Heart right ventricle (tissue), 16 donors: ENCODE data around the gene SYNJ1. TPM values are rescaled to one million over a fixed set of nuclear protein-coding genes. Genes with fewer than 3 reads are reported as not detected.
A peak's percentile ranks its signal among the peaks of the same experiment; 100 is the strongest.

Experiments
- ATAC-seq, 8 donors: fragments of 200-7000 bp; cut with Tn5 transposase; one replicate each; pipeline ENCODE4 v1.9.1; 2020; ENCODE audit warnings: mild to moderate bottlenecking in 8 of 8, moderate library complexity in 8 of 8, moderate number of reproducible peaks in 1 of 8
- DNase-seq, 2 donors: peaks; one replicate each; pipeline ENCODE4 v3.0.0-alpha.2; 2020
- H3K27ac ChIP-seq, 10 donors: fragments of 200-600 bp; sonication (generic) in 2 of 10; one replicate each; pipeline versions ENCODE4 v1.5.0 to v1.8.0; 2020 to 2022; ENCODE audit warnings: mild to moderate bottlenecking in 3 of 10
- H3K27me3 ChIP-seq, 7 donors: fragments of 200-600 bp; one replicate each; pipeline ENCODE4 v1.8.0; 2021 to 2022; ENCODE audit warnings: mild to moderate bottlenecking in 2 of 7
- H3K36me3 ChIP-seq, 9 donors: fragments of 200-600 bp; sonication (generic) in 1 of 9; one replicate each; pipeline versions ENCODE4 v1.5.0 to v1.8.0; 2020 to 2022; ENCODE audit warnings: mild to moderate bottlenecking in 2 of 9
- H3K4me1 ChIP-seq, 9 donors: fragments of 200-600 bp; sonication (generic) in 1 of 9; one replicate each; pipeline versions ENCODE4 v1.5.0 to v1.8.0; 2020 to 2022; ENCODE audit warnings: mild to moderate bottlenecking in 4 of 9
- H3K4me3 ChIP-seq, 10 donors: fragments of 200-600 bp; sonication (generic) in 2 of 10; one replicate each; pipeline versions ENCODE4 v1.5.0 to v1.8.0; 2020 to 2022; ENCODE audit warnings: mild to moderate bottlenecking in 7 of 10, moderate library complexity in 2 of 10
- H3K9me3 ChIP-seq, 11 donors: fragments of 200-600 bp in 10 of 11; sonication (generic) in 2 of 11; one replicate each; pipeline versions ENCODE4 v1.5.0 to v1.8.0; 2013 to 2022; ENCODE audit warnings: mild to moderate bottlenecking in 2 of 11, control low read depth in 1 of 11, moderate library complexity in 1 of 11
- CTCF ChIP-seq, 9 donors: fragments of 200-600 bp; sonication (generic) in 2 of 9; IDR thresholded peaks; one replicate each; pipeline versions ENCODE4 v1.5.0 to v1.8.0; 2021 to 2022; ENCODE audit warnings: antibody characterized with exemption in 9 of 9, mild to moderate bottlenecking in 5 of 9, moderate library complexity in 1 of 9
- WGBS, 2 donors: extraction: QIAGEN DNeasy Blood & Tissue Kit; methylation state at CpG; one replicate each; pipeline ENCODE4 v1.1.7; 2013; ENCODE audit warnings: inconsistent platforms in 1 of 2; 5-methylcytosine and 5-hydroxymethylcytosine counted together
- intact Hi-C, 10 donors: fragments of 100-400 bp; cut with DNase I; formaldehyde crosslinking; loops; one replicate each; pipeline versions ENCODE4 v1.11.1 to v1.14.2; 2022
- polyA plus RNA-seq, 2 donors: library from polyadenylated mRNA; stranded (reverse); fragments of 200-250 nt; gene quantifications; one replicate each; pipeline ENCODE4 v1.2.3, GENCODE V29; 2013
- total RNA-seq, 10 donors: library from RNA; stranded (reverse); fragmentation: NEBNext Ultra II Directional in 3 of 10; extraction: Animal tissue kit (Norgen Biotek cat#: 25700) in 3 of 10; gene quantifications; one replicate each; pipeline versions ENCODE4 v1.2.1 to v1.2.4, GENCODE V29; 2021 to 2023
- donor health status: Arrhythmogenic right ventricular cardiomyopathy.
- donor health status: ischemic (EF 13 %, LVEDD 7.1; RV severe dilation, severe dysfunction).
- donor health status: healthy with polysubstance abuse.
- donor health status: DM: no; HTN: yes; CAD: no.
- donor health status: DM: no; HTN: no; CAD: no.
- donor health status: ischemic (EF 25% LVEDD 6.9; RV normal size, moderate dysfunction).
- donor health status: ischemic (EF 25% LVEDD 5.7; RV mildly dilated, moderate dysfunction).
- donor health status: healthy.
- donor health status: DM: yes; HTN: yes; CAD: no.
- donor health status: Ischemic cardiomyopathy.
- donor health status: ischemic (EF 35%, LVEDD 5.7; RV mildly dilated, moderate dysfunction).
- donor health status: nonischemic (EF 11% LVEDD 7.7; RV severe dilation, severe dysfunction).
- donor health status: DM: yes; HTN: yes; CAD: no.
- donor health status: PGD.
- donor health status: ischemic (EF 29% LVEDD 5.4; RV normal size, mild dysfunction).
- donor health status: nonischemic (EF 23%, LVEDD 6.1; RV moderate dilation, normal function).

The SYNJ1 gene
- total and polyA plus RNA-seq, 12 donors = 5.0 to 15.6 (median 11.8) TPM

- ATAC-seq = no peak
- Histone ChIP-seq H3K9me3 (no peaks in the 10 kb centered on the region), H3K4me1 (peaks cover 0 to 11% (median 0%) of the 10 kb centered on the region in 9 donors), H3K36me3 (peaks cover 0 to 68% (median 29%) of the 10 kb centered on the region in 9 donors), H3K27me3 (no peaks in the 10 kb centered on the region), H3K4me3 (no peak overlapping the region), H3K27ac (no peak overlapping the region)
- 93 to 95% methylated on average over 5 of the region's 5 CpGs for WGBS, 2 donors
- no peak for TF ChIP-seq CTCF (IDR thresholded peaks at IDR 0.05)
- DNase-seq = no peak
- intact Hi-C loops = no loop called here
Measured at GRCh38 chr21:32733990-32734613, 6.3 kb upstream of the SYNJ1 start.

- no peaks in the 10 kb centered on the region for H3K27me3 ChIP-seq
- H3K27ac ChIP-seq = no peak overlapping the region
- no peaks in the 10 kb centered on the region for H3K9me3 ChIP-seq
- peaks cover 0 to 18% (median 5%) of the 10 kb centered on the region in 9 donors for H3K4me1 ChIP-seq
- DNase-seq (no peak), ATAC-seq (no peak)
- TF ChIP-seq CTCF (IDR thresholded peaks at IDR 0.05) = no peak
- H3K4me3 ChIP-seq = no peak overlapping the region
- WGBS, 2 donors = 92 to 96% methylated on average over 6 of the region's 6 CpGs
- H3K36me3 ChIP-seq = peaks cover 0 to 61% (median 29%) of the 10 kb centered on the region in 9 donors
- intact Hi-C loops = no loop called here
Measured at GRCh38 chr21:32733356-32733755, 5.5 kb upstream of the SYNJ1 start.

GRCh38 chr21:32732544-32732943 is 4.7 kb upstream of the SYNJ1 start:
- no peak for ATAC-seq
- intact Hi-C loops = no loop called here
- DNase-seq = no peak
- Histone ChIP-seq H3K4me1 (peaks cover 0 to 18% (median 7%) of the 10 kb centered on the region in 9 donors), H3K9me3 (no peaks in the 10 kb centered on the region), H3K27me3 (no peaks in the 10 kb centered on the region), H3K36me3 (peaks cover 0 to 52% (median 24%) of the 10 kb centered on the region in 9 donors), H3K4me3 (no peak overlapping the region), H3K27ac (no peak overlapping the region)
- 83 to 87% methylated on average over 3 of the region's 3 CpGs for WGBS, 2 donors
- no peak for TF ChIP-seq CTCF (IDR thresholded peaks at IDR 0.05)

GRCh38 chr21:32728848-32729247 is 1.0 kb upstream of the SYNJ1 start:
- Histone ChIP-seq H3K27me3 (no peaks in the 10 kb centered on the region), H3K9me3 (no peaks in the 10 kb centered on the region), H3K36me3 (peaks cover 0 to 23% (median 0%) of the 10 kb centered on the region in 9 donors), H3K4me3 (peak overlapping the region in 8 of 10 donors; percentile 75 to 94 (median 90)), H3K4me1 (peaks cover 0 to 41% (median 19%) of the 10 kb centered on the region in 9 donors), H3K27ac (peak overlapping the region in 7 of 10 donors; percentile 69 to 96 (median 92))
- 61 to 66% methylated on average over 3 of the region's 3 CpGs for WGBS, 2 donors
- intact Hi-C loops = loop anchor here in 3 of 10 donors (5.0 kb wide), 3 partner anchors 38 to 337 kb away; partner anchors contain the start of genes PAXBP1 (in 2 of the 3) and URB1 (in 1 of the 3)
- TF ChIP-seq CTCF (IDR thresholded peaks at IDR 0.05) = no peak
- no peak for ATAC-seq
- DNase-seq = no peak
